K562 (cell line): ENCODE results near the gene LEPROT. TPM values are rescaled to one million over a fixed set of nuclear protein-coding genes. Genes with fewer than 3 reads are reported as not detected.

Experiments
- BRF1 ChIP-seq: IDR thresholded peaks from 3 replicates; pipeline ENCODE4 v1.6.1; 2011; ENCODE audit warnings: borderline replicate concordance, mild to moderate bottlenecking; ENCODE audit not compliant: insufficient read length; ENCODE audit errors: extremely low read depth
- CREBBP ChIP-seq: IDR thresholded peaks from one replicate; pipeline ENCODE4 v1.6.1; 2012; ENCODE audit warnings: low read depth, mild to moderate bottlenecking, control low read depth, inconsistent platforms, low read length
- DPF2 ChIP-seq: fragments of 450-650 bp; IDR thresholded peaks from 2 replicates; pipeline ENCODE4 v1.6.1; 2016
- E2F4 ChIP-seq: sonication (generic); formaldehyde crosslinking; IDR thresholded peaks from 2 replicates; pipeline ENCODE4 v1.8.0; 2022; ENCODE audit warnings: mild to moderate bottlenecking, low read depth, missing genetic modification reagents
- ERF ChIP-seq: fragments of 450-650 bp; formaldehyde crosslinking; IDR thresholded peaks from 2 replicates; pipeline ENCODE4 v1.4.0; 2020; ENCODE audit warnings: mild to moderate bottlenecking, mixed read lengths
- FOS ChIP-seq: IDR thresholded peaks from 3 replicates; pipeline ENCODE4 v1.6.1; 2011; ENCODE audit not compliant: insufficient read length; ENCODE audit errors: extremely low read depth
- FOXJ2 ChIP-seq: fragments of 200-800 bp; sonication (Bioruptor generic); IDR thresholded peaks from 2 replicates; pipeline ENCODE4 v1.6.1; 2016; ENCODE audit warnings: missing genetic modification characterization, missing compliant biosample characterization
- HBP1 ChIP-seq: fragments of 450-650 bp; formaldehyde crosslinking; IDR thresholded peaks from 2 replicates; pipeline ENCODE4 v1.4.0; 2022; ENCODE audit warnings: missing genetic modification characterization
- HMG20B ChIP-seq: fragments of 250-450 bp; sonication (Bioruptor Pico); IDR thresholded peaks from 2 replicates; pipeline ENCODE4 v1.5.0; 2021; ENCODE audit warnings: mild to moderate bottlenecking
- HSF4 ChIP-seq: fragments of 250-450 bp; sonication (Bioruptor Pico); IDR thresholded peaks from 2 replicates; pipeline ENCODE4 v2.1.2; 2022; ENCODE audit warnings: mild to moderate bottlenecking, moderate library complexity, borderline replicate concordance
- LARP7 ChIP-seq: fragments of 450-650 bp; IDR thresholded peaks from 2 replicates; pipeline ENCODE4 v1.6.1; 2016
- MEIS2 ChIP-seq: fragments of 450-650 bp; IDR thresholded peaks from 2 replicates; pipeline ENCODE4 v1.6.1; 2014; ENCODE audit warnings: mild to moderate bottlenecking; ENCODE audit not compliant: partially characterized antibody
- NBN ChIP-seq: fragments of 450-650 bp; IDR thresholded peaks from 2 replicates; pipeline ENCODE4 v1.6.1; 2016; ENCODE audit warnings: low read depth, mild to moderate bottlenecking
- RBFOX2 ChIP-seq: fragments of 200-400 bp; formaldehyde crosslinking; IDR thresholded peaks from 2 replicates; pipeline ENCODE4 v1.6.1; 2017; ENCODE audit warnings: low read depth, mild to moderate bottlenecking, low read length, moderate library complexity
- RBM14 ChIP-seq: fragments of 200-400 bp; formaldehyde crosslinking; IDR thresholded peaks from 2 replicates; pipeline ENCODE4 v1.6.1; 2018; ENCODE audit warnings: low read depth, mild to moderate bottlenecking, low read length, moderate library complexity, borderline replicate concordance; ENCODE audit not compliant: insufficient read depth
- RNF219 ChIP-seq: fragments of 250-450 bp; sonication (Bioruptor Pico); IDR thresholded peaks from 2 replicates; pipeline ENCODE4 v1.5.0; 2022; ENCODE audit warnings: mild to moderate bottlenecking
- SRSF1 ChIP-seq: fragments of 200-400 bp; formaldehyde crosslinking; IDR thresholded peaks from 2 replicates; pipeline ENCODE4 v1.6.1; 2017; ENCODE audit warnings: mild to moderate bottlenecking, low read depth, low read length, moderate library complexity
- VEZF1 ChIP-seq: fragments of 200-800 bp; sonication (Bioruptor generic); IDR thresholded peaks from 2 replicates; pipeline ENCODE4 v1.6.1; 2017; ENCODE audit warnings: missing genetic modification characterization, missing compliant biosample characterization
- ZNF174 ChIP-seq: fragments of 250-450 bp; sonication (Bioruptor Pico); IDR thresholded peaks from 2 replicates; pipeline ENCODE4 v1.4.0; 2020; ENCODE audit warnings: mild to moderate bottlenecking
- ZNF699 ChIP-seq: fragments of 250-450 bp; sonication (Bioruptor Pico); IDR thresholded peaks from 2 replicates; pipeline ENCODE4 v1.8.0; 2021; ENCODE audit warnings: mild to moderate bottlenecking, moderate library complexity; ENCODE audit not compliant: insufficient replicate concordance
- ZNF717 ChIP-seq: fragments of 250-450 bp; sonication (Bioruptor Pico); IDR thresholded peaks from 2 replicates; pipeline ENCODE4 v1.5.0; 2021
- polyA plus RNA-seq, 8 experiments: library from polyadenylated mRNA; depleted of rRNA in 4 of 8; stranded (reverse) in 5 of 8; unstranded in 3 of 8; fragments of >200 nt; fragmentation: Nextera tagmentation in 2 of 8; fragmentation: Illumina TruSeq in 1 of 8; extraction: Ambion mirVana in 2 of 8; extraction: Trizol in 1 of 8; gene quantifications; 2 replicates each; pipeline versions ENCODE4 v1.2.1 to v1.2.3, GENCODE V29; 2011 to 2014; ENCODE audit warnings: inconsistent platforms in 1 of 8, missing spikeins in 1 of 8
- total RNA-seq, 7 experiments: library from RNA; depleted of rRNA in 6 of 7; stranded (reverse); fragments of >200 nt in 6 of 7; fragmentation: Illumina TruSeq in 2 of 7; extraction: Trizol in 2 of 7; gene quantifications; 2 replicates each; pipeline versions ENCODE4 v1.2.1 to v1.2.3, GENCODE V29; 2011 to 2021; ENCODE audit warnings: low replicate concordance in 1 of 7

The LEPROT gene
- total and polyA plus RNA-seq, 9 of the 15 experiments (the other 6 are each of a cell fraction or from before 2014, with no cell fraction given): 28.1 to 97.5 (median 45.8) TPM

- no peak for TF ChIP-seq RNF219 (CRISPR knock-in tag)
- no peak for TF ChIP-seq ZNF174 (CRISPR knock-in tag)
- TF ChIP-seq HSF4 (CRISPR knock-in tag): no peak
- TF ChIP-seq ERF: no peak
- no peak for TF ChIP-seq ZNF717 (CRISPR knock-in tag)
- TF ChIP-seq HBP1: peak; percentile 80; the same call in 1 of the 2 replicates
- peak; percentile 72 for TF ChIP-seq FOXJ2 (tag)
- TF ChIP-seq RBM14: no peak
- TF ChIP-seq E2F4 (CRISPR knock-in tag): no peak
- TF ChIP-seq BRF1: no peak
- no peak for TF ChIP-seq LARP7
- TF ChIP-seq MEIS2: peak; percentile 100
- TF ChIP-seq NBN: peak; percentile 95
- no peak for TF ChIP-seq ZNF699 (CRISPR knock-in tag)
- no peak for TF ChIP-seq CREBBP
- TF ChIP-seq DPF2: peak; percentile 99
- TF ChIP-seq VEZF1 (CRISPR knock-in tag): peak; percentile 86
- TF ChIP-seq SRSF1: no peak
- no peak for TF ChIP-seq HMG20B
- no peak for TF ChIP-seq RBFOX2
- TF ChIP-seq FOS: peak; percentile 25
- TF ChIP-seq, all 486 proteins: peak for 168
These were observed 8.0 kb upstream of the LEPROT start (continued) for GRCh38 chr1:65412256-65412983.
